Measurements from ENCODE around the gene KRT33B.
"Not testable (repeated sequence)": the region's sequence is repeated elsewhere in the genome, so short reads cannot be mapped to it uniquely, and the experiment has no call there.

Gene KRT33B

DNA sequence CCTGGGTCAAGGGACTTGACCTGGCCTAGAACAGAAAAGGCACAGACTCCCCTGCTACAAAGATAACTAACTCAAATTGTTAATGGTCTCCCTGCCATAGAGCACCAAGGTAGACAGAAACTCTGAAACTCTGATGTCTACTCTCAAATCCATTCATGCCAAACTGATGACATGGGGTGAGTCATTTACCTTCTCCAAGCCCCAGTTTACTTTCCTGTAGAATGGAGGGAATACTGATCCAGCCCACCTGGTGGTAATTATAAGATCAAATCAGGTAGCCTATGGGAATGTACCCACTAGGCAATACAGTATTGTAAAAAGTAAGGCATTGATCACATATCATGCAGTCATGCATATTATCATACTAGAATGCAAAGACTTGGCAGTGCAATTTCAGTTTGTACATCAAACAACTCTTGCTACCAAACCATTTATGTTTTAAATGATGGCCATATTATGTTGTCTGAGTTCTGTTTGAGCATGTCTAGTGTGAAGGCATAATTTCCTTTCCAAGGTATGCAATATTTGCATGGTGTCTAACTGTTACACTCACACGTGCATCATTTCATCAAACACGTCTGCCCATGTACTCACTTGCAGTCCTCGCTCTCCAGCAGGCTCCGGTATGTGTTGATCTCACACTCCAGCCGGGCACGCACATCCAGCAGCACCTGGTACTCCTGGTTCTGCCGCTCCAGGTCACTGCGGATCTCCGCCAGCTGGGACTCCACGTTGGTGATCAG lies 24.8 kb upstream of the KRT33B start:
- DNase-seq (ENCODE audit: extremely low read depth in 1 of 2, low read depth in 1 of 2) = no peak

DNA sequence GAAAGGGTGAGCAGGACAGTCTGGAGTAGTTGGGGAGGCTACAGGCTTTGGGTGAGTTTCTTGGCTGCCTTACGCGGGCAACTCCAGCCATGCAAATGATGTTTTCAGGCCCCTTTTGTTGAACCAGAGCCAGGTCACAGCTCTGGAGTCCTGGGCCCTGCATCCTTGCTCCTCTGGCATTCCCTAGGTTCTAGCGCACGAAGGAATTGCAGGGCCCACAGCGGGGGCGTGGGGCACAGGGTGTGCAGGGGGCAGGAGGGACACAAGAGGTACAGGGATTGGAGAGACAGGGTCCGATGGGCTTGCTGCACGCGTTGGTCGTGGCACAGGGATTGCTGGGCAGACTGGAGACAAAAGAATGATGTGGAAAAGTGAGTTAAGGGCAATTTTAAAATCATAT lies 24.2 kb upstream of the KRT33B start:
- DNase-seq (ENCODE audit: extremely low read depth in 1 of 2, low read depth in 1 of 2) = no peak

GRCh38 chr17:41393294-41393693 lies 23.7 kb upstream of the KRT33B start:
- DNase-seq (ENCODE audit: extremely low read depth in 1 of 2, low read depth in 1 of 2) = no peak

GRCh38 chr17:41392278-41392677 lies 22.7 kb upstream of the KRT33B start:
- no peak for DNase-seq (ENCODE audit: extremely low read depth in 1 of 2, low read depth in 1 of 2)

- no peak for DNase-seq (ENCODE audit: extremely low read depth in 1 of 2, low read depth in 1 of 2)
These were observed 21.9 kb upstream of the KRT33B start for GRCh38 chr17:41391535-41391934.

- DNase-seq (ENCODE audit: extremely low read depth in 1 of 2, low read depth in 1 of 2) = no peak
These were observed 20.9 kb upstream of the KRT33B start for GRCh38 chr17:41390411-41390938.

- no peak for DNase-seq (ENCODE audit: extremely low read depth in 1 of 2, low read depth in 1 of 2)
These were observed 18.1 kb upstream of the KRT33B start for GRCh38 chr17:41387670-41388069.

DNA sequence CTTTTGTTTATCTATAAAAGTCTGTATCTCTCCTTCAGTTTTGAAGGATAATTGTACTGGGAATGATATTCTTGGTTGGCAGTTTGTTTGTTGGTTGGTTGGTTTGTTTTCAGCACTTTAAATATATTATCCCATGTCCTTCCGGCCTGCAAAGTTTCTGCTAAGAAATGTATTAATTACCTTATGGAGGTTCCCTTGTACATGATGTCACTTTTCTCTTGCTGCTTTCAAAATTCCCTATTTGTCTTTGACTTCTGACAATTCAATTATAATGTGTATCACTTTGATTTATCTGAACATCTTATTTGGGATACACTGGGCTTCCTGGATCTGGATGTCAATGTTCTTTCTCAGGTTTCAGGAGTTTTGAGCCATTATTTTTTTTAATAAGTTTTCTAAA lies 16.6 kb upstream of the KRT33B start:
- DNase-seq (ENCODE audit: extremely low read depth in 1 of 2, low read depth in 1 of 2) = no peak

DNA sequence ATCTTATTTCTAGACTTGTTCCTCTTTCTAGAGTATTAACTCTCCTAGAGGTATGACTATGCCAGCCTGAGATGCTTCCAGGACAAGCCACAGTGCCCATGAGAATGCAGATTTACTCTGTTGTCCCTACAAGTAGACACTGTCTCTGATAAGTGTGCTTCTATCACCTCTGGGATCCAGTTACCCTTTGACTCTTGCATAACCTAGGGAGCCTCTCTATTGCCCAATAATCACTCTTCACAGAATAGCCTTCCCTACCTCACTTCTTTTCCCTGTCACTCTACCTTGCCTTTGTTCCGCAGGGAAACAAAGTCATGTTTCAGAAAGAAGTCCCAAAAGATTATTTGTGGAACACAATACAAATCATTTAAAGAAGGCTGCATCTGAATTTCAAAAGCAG lies 14.1 kb upstream of the KRT33B start:
- no peak for DNase-seq (ENCODE audit: extremely low read depth in 1 of 2, low read depth in 1 of 2)

GRCh38 chr17:41382394-41382793 lies 12.8 kb upstream of the KRT33B start:
- DNase-seq (ENCODE audit: extremely low read depth in 1 of 2, low read depth in 1 of 2) = no peak

- not testable (repeated sequence) for DNase-seq (ENCODE audit: extremely low read depth in 1 of 2, low read depth in 1 of 2)
These were observed 12.3 kb upstream of the KRT33B start, which contains the start of gene KRT34 for GRCh38 chr17:41381943-41382342. KRT34 (minus strand) TSS chr17:41382306; CDS start chr17:41382246, 60 bp downstream.

- DNase-seq (ENCODE audit: extremely low read depth in 1 of 2, low read depth in 1 of 2) = not testable (repeated sequence)
These were observed 10.5 kb upstream of the KRT33B start for GRCh38 chr17:41380091-41380490.

- no peak for DNase-seq (ENCODE audit: extremely low read depth in 1 of 2, low read depth in 1 of 2)
These were observed 7.9 kb upstream of the KRT33B start for GRCh38 chr17:41377546-41377945.

- no peak for DNase-seq (ENCODE audit: extremely low read depth in 1 of 2, low read depth in 1 of 2)
These were observed 590 bp downstream of the KRT33B start for GRCh38 chr17:41369023-41369422.

GRCh38 chr17:41367426-41368075 lies 2.1 kb downstream of the KRT33B start:
- no peak for DNase-seq (ENCODE audit: extremely low read depth in 1 of 2, low read depth in 1 of 2)

- no peak for DNase-seq (ENCODE audit: extremely low read depth in 1 of 2, low read depth in 1 of 2)
These were observed 3.5 kb downstream of the KRT33B start for GRCh38 chr17:41366070-41366469.

DNA sequence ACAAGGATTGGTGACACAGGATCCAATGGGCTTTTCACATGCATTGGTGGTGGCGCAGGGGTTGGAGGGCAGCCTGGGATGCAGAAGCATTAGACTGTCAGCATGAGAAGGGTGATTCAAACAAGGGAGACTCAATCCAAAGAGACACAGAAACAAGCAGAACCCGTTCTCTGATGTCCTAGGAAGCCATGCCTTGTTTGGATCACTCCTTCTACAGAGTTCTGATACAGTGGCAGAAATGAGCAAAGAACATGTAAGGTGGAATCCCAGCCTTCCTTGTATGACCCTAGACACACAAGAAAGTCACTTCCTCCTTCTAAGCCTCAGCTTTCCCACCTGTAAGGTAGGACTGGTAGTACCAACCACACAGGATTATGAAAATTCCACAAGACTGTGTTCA lies 5.7 kb downstream of the KRT33B start:
- no peak for DNase-seq (ENCODE audit: extremely low read depth in 1 of 2, low read depth in 1 of 2)

- DNase-seq (ENCODE audit: extremely low read depth in 1 of 2, low read depth in 1 of 2) = no peak
These were observed 9.2 kb downstream of the KRT33B start for GRCh38 chr17:41360296-41360995.

DNA sequence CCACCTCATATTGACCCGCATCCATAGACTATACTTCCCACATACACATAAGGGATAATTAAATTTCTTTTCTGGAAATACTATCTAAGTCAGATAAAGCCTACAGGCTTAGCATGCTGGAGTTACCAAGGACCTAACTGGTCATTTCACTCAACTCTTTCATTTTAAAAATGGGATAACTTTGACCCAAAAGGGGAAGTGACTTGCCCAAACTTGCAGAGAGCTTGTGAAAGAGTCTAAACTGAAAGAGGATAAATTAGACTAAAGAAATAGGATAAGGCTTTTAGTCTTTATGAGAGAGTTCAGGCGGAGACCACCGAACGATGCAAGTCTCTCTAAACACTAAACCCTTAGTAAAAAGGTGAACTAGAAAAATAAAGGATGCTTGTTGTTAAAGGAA lies 15.1 kb downstream of the KRT33B start:
- DNase-seq (ENCODE audit: extremely low read depth in 1 of 2, low read depth in 1 of 2) = no peak

GRCh38 chr17:41352597-41353366 lies 16.8 kb downstream of the KRT33B start:
- DNase-seq (ENCODE audit: extremely low read depth in 1 of 2, low read depth in 1 of 2) = no peak

DNA sequence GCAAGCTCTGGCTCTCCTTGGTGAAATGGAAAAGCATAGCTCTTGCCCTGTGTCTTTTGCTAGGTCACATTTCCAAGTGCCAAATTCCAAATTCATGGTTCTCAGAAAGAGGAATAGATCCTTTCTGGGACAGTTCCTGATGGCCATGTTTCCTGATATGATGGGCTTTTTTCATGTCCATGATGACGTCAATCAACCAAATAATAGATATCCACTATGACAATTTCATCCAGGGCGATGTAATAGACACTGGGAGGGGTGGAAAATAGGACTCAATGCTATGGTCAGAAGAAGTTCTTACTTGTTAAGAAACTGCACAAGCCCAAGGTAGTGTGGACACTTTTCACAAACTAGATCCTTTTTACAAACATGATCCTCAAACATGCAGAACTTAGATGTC lies 18.4 kb downstream of the KRT33B start:
- DNase-seq (ENCODE audit: extremely low read depth in 1 of 2, low read depth in 1 of 2) = no peak
